Left forelimb (tissue), 1 donor: ENCODE measurements around the gene MANBA.

ENCODE experiments used
- DNase-seq: peaks from one replicate; pipeline ENCODE4 v3.0.0-alpha.2; 2018; ENCODE audit warnings: low spot score

MANBA gene

GRCh38 chr4:102592256-102592655, 168.5 kb downstream of the MANBA start:
- DNase-seq: no peak

- no peak for DNase-seq
These were observed 171.0 kb downstream of the MANBA start for GRCh38 chr4:102589743-102590142.

DNA sequence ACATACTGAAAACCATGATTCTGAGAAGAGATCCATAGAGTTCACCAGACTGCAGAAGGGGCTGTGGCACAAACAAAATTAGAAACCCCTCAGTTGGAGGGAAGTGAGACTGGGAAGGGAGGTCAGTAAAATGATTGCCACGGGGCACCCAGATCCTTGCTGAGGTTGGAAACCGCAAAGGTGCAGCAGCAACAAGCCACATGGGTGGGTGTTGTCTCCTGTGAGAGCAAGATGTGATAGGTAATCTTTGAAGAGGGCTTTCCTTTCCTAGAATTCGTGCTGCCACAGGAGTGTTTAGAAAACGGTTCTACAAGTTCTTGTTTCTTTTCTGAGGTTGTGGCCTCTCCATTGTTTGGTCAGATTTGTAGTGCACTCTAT, 174.1 kb downstream of the MANBA start:
- no peak for DNase-seq

- DNase-seq: no peak
These were observed 174.6 kb downstream of the MANBA start for GRCh38 chr4:102586002-102586643.

DNA sequence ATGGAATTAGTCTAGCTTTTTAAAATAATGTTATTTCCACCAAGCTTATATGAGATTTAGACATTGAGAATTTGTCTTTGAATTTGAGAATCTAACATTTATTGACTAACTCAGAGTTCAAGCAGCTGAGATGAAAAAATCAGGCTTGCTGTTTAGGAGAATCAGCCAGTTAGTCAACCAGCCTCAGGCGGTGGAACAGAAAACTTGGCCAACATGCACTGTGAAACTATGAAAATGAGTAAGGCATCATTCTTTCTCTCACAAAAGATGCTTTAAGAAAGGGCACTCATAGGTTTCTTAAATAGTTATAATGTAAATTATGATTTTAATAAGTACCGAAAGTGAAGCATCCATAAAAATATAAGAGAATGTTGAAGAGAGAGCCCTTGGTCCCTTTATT, 175.4 kb downstream of the MANBA start:
- no peak for DNase-seq

DNA sequence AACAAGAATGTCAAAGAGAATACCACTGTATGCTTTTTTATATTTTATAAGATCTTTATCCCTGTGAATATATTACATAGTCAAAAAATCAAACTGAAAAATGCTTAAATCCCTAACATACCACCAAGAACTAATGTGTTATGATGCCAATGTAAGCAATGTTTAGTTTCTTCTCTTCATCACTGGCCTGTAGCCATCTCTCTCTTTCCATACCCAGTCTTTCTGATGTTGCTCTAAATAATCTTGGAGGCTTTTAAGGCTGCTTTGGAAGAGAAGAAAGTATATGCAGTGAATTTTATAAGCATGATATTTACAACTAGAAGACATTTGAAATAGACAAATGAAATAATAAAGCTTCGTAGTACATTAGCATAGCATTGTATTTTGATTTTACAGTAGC, 176.7 kb downstream of the MANBA start:
- no peak for DNase-seq
